Neural crest cell (in vitro differentiated cells): ENCODE measurements around the gene SLC4A9. TPM values are rescaled to one million over a fixed set of nuclear protein-coding genes. Genes with fewer than 3 reads are reported as not detected.
A peak's percentile ranks its signal among the peaks of the same experiment; 100 is the strongest.

Source experiments
- DNase-seq: peaks from one replicate; pipeline ENCODE4 v3.0.0; 2021; ENCODE audit warnings: low read depth, mixed read lengths, low spot score
- H3K27ac Mint-ChIP-seq: one replicate; pipeline ENCODE4 v1.8.0; 2021; ENCODE audit warnings: mild to moderate bottlenecking, mixed read lengths; ENCODE audit not compliant: unreplicated experiment
- H3K27me3 Mint-ChIP-seq: 2 replicates; pipeline ENCODE4 v1.8.0; 2021; ENCODE audit warnings: low read depth, mild to moderate bottlenecking, mixed read lengths
- H3K36me3 Mint-ChIP-seq: 2 replicates; pipeline ENCODE4 v1.8.0; 2021; ENCODE audit warnings: low read depth, mild to moderate bottlenecking, mixed read lengths
- H3K4me1 Mint-ChIP-seq: 2 replicates; pipeline ENCODE4 v1.8.0; 2021; ENCODE audit warnings: mixed read lengths
- H3K4me3 Mint-ChIP-seq: one replicate; pipeline ENCODE4 v1.8.0; 2021; ENCODE audit warnings: mild to moderate bottlenecking, mixed read lengths
- H3K9me3 Mint-ChIP-seq: 2 replicates; pipeline ENCODE4 v1.8.0; 2021; ENCODE audit warnings: mixed read lengths
- CTCF ChIP-seq: fragments of 200-600 bp; sonication (generic); conservative IDR thresholded peaks from 2 replicates; pipeline ENCODE4 v1.5.0; 2021; ENCODE audit warnings: antibody characterized with exemption, mild to moderate bottlenecking
- total RNA-seq: library from RNA; stranded (reverse); gene quantifications from 2 replicates; pipeline ENCODE4 v1.2.1, GENCODE V29; 2021

The SLC4A9 gene
- total RNA-seq, 1 donor from 2014 or later: not detected

- H3K4me1 Mint-ChIP-seq: peaks cover 18% of the 10 kb centered on the region
- H3K4me3 Mint-ChIP-seq: no peak overlapping the region
- H3K27ac Mint-ChIP-seq: no peak overlapping the region
- no peaks in the 10 kb centered on the region for H3K9me3 Mint-ChIP-seq
- no peak for DNase-seq
- TF ChIP-seq CTCF: no peak
- H3K27me3 Mint-ChIP-seq: no peaks in the 10 kb centered on the region
- no peaks in the 10 kb centered on the region for H3K36me3 Mint-ChIP-seq
These were observed 30.1 kb upstream of the SLC4A9 start for GRCh38 chr5:140329739-140330481.

GRCh38 chr5:140331638-140332037 is 28.4 kb upstream of the SLC4A9 start:
- Mint-ChIP-seq H3K9me3 (no peaks in the 10 kb centered on the region), H3K27ac (no peak overlapping the region), H3K36me3 (no peaks in the 10 kb centered on the region), H3K4me1 (peaks cover 24% of the 10 kb centered on the region), H3K27me3 (no peaks in the 10 kb centered on the region), H3K4me3 (no peak overlapping the region)
- DNase-seq: no peak
- TF ChIP-seq CTCF: no peak

GRCh38 chr5:140336388-140336787 is 23.6 kb upstream of the SLC4A9 start:
- no peak overlapping the region for H3K4me3 Mint-ChIP-seq
- no peak for DNase-seq
- no peak for TF ChIP-seq CTCF
- H3K36me3 Mint-ChIP-seq: no peaks in the 10 kb centered on the region
- no peaks in the 10 kb centered on the region for H3K27me3 Mint-ChIP-seq
- no peaks in the 10 kb centered on the region for H3K9me3 Mint-ChIP-seq
- H3K4me1 Mint-ChIP-seq: peaks cover 7% of the 10 kb centered on the region
- H3K27ac Mint-ChIP-seq: peak overlapping the region; percentile 35

GRCh38 chr5:140337880-140338279 is 22.1 kb upstream of the SLC4A9 start:
- no peak for DNase-seq
- no peak overlapping the region for H3K4me3 Mint-ChIP-seq
- no peaks in the 10 kb centered on the region for H3K9me3 Mint-ChIP-seq
- no peaks in the 10 kb centered on the region for H3K36me3 Mint-ChIP-seq
- H3K27me3 Mint-ChIP-seq: no peaks in the 10 kb centered on the region
- TF ChIP-seq CTCF: no peak
- peaks cover 11% of the 10 kb centered on the region for H3K4me1 Mint-ChIP-seq
- no peak overlapping the region for H3K27ac Mint-ChIP-seq

GRCh38 chr5:140338336-140338735 is 21.7 kb upstream of the SLC4A9 start:
- peaks cover 11% of the 10 kb centered on the region for H3K4me1 Mint-ChIP-seq
- H3K36me3 Mint-ChIP-seq: no peaks in the 10 kb centered on the region
- no peak for DNase-seq
- H3K27me3 Mint-ChIP-seq: no peaks in the 10 kb centered on the region
- TF ChIP-seq CTCF: no peak
- no peak overlapping the region for H3K27ac Mint-ChIP-seq
- H3K4me3 Mint-ChIP-seq: no peak overlapping the region
- no peaks in the 10 kb centered on the region for H3K9me3 Mint-ChIP-seq
